GM23338 (cell line): Measurements from ENCODE around the gene MAPT. TPM values are rescaled to one million over a fixed set of nuclear protein-coding genes. Genes with fewer than 3 reads are reported as not detected.

Experiments used
- ATAC-seq: fragments of 200-7000 bp; cut with Tn5 transposase; 3 replicates; pipeline ENCODE4 v1.9.1; 2020
- DNase-seq: peaks from one replicate; pipeline ENCODE4 v3.0.0-alpha.2; 2015; ENCODE audit warnings: low spot score
- H2AFZ ChIP-seq: fragments of 200-600 bp; sonication (generic); 2 replicates; pipeline ENCODE4 v1.8.0; 2016; ENCODE audit warnings: antibody characterized with exemption, mild to moderate bottlenecking, moderate library complexity
- H3F3A ChIP-seq: fragments of 200-600 bp; sonication (generic); replicated peaks from 2 replicates; pipeline ENCODE4 v1.8.0; 2017; ENCODE audit warnings: antibody characterized with exemption, mixed run types, low read depth
- H3K27ac ChIP-seq: fragments of 200-600 bp; sonication (generic); 2 replicates; pipeline ENCODE4 v1.6.1; 2016; ENCODE audit warnings: low read depth
- H3K27me3 ChIP-seq: fragments of 200-600 bp; sonication (generic); 2 replicates; pipeline ENCODE4 v1.8.0; 2016; ENCODE audit warnings: mild to moderate bottlenecking, mixed run types, moderate library complexity; ENCODE audit not compliant: insufficient read depth
- H3K36me3 ChIP-seq: fragments of 200-600 bp; sonication (generic); 2 replicates; pipeline ENCODE4 v1.8.0; 2016; ENCODE audit warnings: mild to moderate bottlenecking; ENCODE audit not compliant: insufficient read depth
- H3K4me1 ChIP-seq: fragments of 200-600 bp; sonication (generic); 2 replicates; pipeline ENCODE4 v1.8.0; 2016; ENCODE audit warnings: mild to moderate bottlenecking, moderate library complexity; ENCODE audit not compliant: insufficient read depth
- H3K4me2 ChIP-seq: fragments of 200-600 bp; sonication (generic); 2 replicates; pipeline ENCODE4 v1.7.1; 2017; ENCODE audit warnings: mixed run types
- H3K4me3 ChIP-seq: fragments of 200-600 bp; sonication (generic); 2 replicates; pipeline ENCODE4 v1.6.1; 2016; ENCODE audit warnings: mixed run types
- H3K79me2 ChIP-seq: fragments of 200-600 bp; sonication (generic); replicated peaks from 2 replicates; pipeline ENCODE4 v1.8.0; 2017; ENCODE audit warnings: mild to moderate bottlenecking; ENCODE audit not compliant: insufficient read depth
- H3K9me2 ChIP-seq: fragments of 200-600 bp; sonication (generic); 2 replicates; pipeline ENCODE4 v1.8.0; 2017; ENCODE audit not compliant: insufficient read depth
- H4K20me1 ChIP-seq: fragments of 200-600 bp; sonication (generic); replicated peaks from 2 replicates; pipeline ENCODE4 v1.8.0; 2017; ENCODE audit warnings: mild to moderate bottlenecking; ENCODE audit not compliant: insufficient read depth
- H3K27ac Mint-ChIP-seq: 2 replicates; pipeline ENCODE4 v1.8.0; 2020; ENCODE audit warnings: inconsistent platforms, mild to moderate bottlenecking, moderate library complexity, mixed read lengths
- H3K27me3 Mint-ChIP-seq: 3 replicates; pipeline ENCODE4 v1.8.0; 2022; ENCODE audit warnings: low read depth, mild to moderate bottlenecking, moderate library complexity, mixed read lengths, inconsistent platforms; ENCODE audit not compliant: insufficient read depth, poor library complexity
- H3K36me3 Mint-ChIP-seq: 3 replicates; pipeline ENCODE4 v1.8.0; 2021; ENCODE audit warnings: low read depth, mild to moderate bottlenecking, inconsistent platforms, moderate library complexity, mixed read lengths
- H3K4me1 Mint-ChIP-seq: 3 replicates; pipeline ENCODE4 v1.8.0; 2020; ENCODE audit warnings: mild to moderate bottlenecking, inconsistent platforms, mixed read lengths
- H3K4me3 Mint-ChIP-seq: 3 replicates; pipeline ENCODE4 v1.8.0; 2021; ENCODE audit warnings: moderate library complexity, mild to moderate bottlenecking, inconsistent platforms, mixed read lengths
- H3K9me3 Mint-ChIP-seq: 3 replicates; pipeline ENCODE4 v1.8.0; 2020; ENCODE audit warnings: moderate library complexity, mild to moderate bottlenecking, inconsistent platforms, mixed read lengths
- CREB1 ChIP-seq: fragments of 250-450 bp; sonication (Bioruptor Pico); IDR thresholded peaks from 2 replicates; pipeline ENCODE4 v1.5.0; 2020; ENCODE audit warnings: low read depth, mild to moderate bottlenecking, moderate library complexity
- NANOG ChIP-seq: IDR thresholded peaks from 2 replicates; pipeline ENCODE4 v1.6.1; 2016; ENCODE audit warnings: antibody characterized with exemption, borderline replicate concordance
- POLR2AphosphoS5 ChIP-seq: IDR thresholded peaks from 2 replicates; pipeline ENCODE4 v1.6.1; 2016; ENCODE audit warnings: antibody characterized with exemption, low read depth
- ZNF114 ChIP-seq: fragments of 250-450 bp; sonication (Bioruptor Pico); IDR thresholded peaks from 2 replicates; pipeline ENCODE4 v1.5.0; 2020; ENCODE audit warnings: mild to moderate bottlenecking, moderate library complexity
- polyA plus RNA-seq: library from polyadenylated mRNA; unstranded; fragments of >200 nt; fragmentation: Nextera tagmentation; extraction: Ambion mirVana; gene quantifications from 2 replicates; pipeline ENCODE4 v1.2.1, GENCODE V29; 2016
- total RNA-seq: library from RNA; depleted of rRNA; stranded (reverse); fragments of >200 nt; shearing (Covaris generic); gene quantifications from 2 replicates; pipeline ENCODE4 v1.2.3, GENCODE V29; 2014
- TF ChIP-seq, protein P1 (sequence below), 2 experiments: fragments of 200-600 bp in 1 of 2; sonication (generic) in 1 of 2; conservative IDR thresholded peaks; 2 replicates each; pipeline versions ENCODE4 v1.5.1 to v1.6.1; 2016 to 2017; ENCODE audit warnings: antibody characterized with exemption in 2 of 2, low read depth in 2 of 2, mild to moderate bottlenecking in 2 of 2, moderate library complexity in 1 of 2
- TF ChIP-seq, protein P2 (sequence below): fragments of 250-450 bp; sonication (Bioruptor Pico); IDR thresholded peaks from 2 replicates; pipeline ENCODE4 v1.5.0; 2020; ENCODE audit warnings: mild to moderate bottlenecking, moderate library complexity

MAPT gene
- total and polyA plus RNA-seq, 2 experiments from 2014 or later = 1.1 to 2.1 TPM

DNA sequence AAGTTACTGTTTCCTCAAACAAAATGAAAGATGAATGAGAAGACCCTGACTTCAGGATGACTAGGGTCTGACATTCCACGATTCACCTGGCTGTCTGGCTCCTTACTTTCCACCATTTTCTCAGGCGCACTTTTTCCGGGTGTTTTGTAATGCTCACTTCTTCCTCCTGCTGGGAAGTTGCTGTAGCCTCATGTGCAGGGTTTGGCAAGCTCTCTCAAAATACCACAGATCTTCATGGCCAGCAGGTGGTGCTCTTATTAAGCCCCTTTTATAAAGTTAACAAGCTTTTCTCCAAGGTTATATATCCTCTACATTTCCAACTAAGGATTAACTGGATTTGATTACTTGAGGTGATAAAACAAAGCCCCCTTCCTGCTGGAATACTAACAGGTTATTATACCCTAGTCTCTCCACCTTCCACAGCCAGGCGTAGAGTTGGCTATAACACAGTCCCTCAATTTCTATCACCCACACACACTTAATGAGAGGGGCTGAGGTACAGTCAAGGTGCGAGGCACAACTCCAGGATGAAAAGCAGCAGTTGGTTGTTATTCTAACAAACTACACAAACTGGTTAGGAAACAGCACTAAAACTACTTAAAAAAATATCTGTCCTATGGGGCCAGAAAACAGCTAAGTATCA, 150.1 kb downstream of the MAPT start:
- H3K4me2 ChIP-seq = no peak overlapping the region
- no peak overlapping the region for H2AFZ ChIP-seq
- TF ChIP-seq ZNF114 (CRISPR knock-in tag) (no peak), POLR2AphosphoS5 (no peak), CREB1 (no peak), NANOG (no peak)
- TF ChIP-seq, protein P1, sequence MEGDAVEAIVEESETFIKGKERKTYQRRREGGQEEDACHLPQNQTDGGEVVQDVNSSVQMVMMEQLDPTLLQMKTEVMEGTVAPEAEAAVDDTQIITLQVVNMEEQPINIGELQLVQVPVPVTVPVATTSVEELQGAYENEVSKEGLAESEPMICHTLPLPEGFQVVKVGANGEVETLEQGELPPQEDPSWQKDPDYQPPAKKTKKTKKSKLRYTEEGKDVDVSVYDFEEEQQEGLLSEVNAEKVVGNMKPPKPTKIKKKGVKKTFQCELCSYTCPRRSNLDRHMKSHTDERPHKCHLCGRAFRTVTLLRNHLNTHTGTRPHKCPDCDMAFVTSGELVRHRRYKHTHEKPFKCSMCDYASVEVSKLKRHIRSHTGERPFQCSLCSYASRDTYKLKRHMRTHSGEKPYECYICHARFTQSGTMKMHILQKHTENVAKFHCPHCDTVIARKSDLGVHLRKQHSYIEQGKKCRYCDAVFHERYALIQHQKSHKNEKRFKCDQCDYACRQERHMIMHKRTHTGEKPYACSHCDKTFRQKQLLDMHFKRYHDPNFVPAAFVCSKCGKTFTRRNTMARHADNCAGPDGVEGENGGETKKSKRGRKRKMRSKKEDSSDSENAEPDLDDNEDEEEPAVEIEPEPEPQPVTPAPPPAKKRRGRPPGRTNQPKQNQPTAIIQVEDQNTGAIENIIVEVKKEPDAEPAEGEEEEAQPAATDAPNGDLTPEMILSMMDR (conservative IDR thresholded peaks at IDR 0.05; ENCODE audit: low read depth in 2 of 2) = peak; percentile 80 to 96
- TF ChIP-seq, protein P2, sequence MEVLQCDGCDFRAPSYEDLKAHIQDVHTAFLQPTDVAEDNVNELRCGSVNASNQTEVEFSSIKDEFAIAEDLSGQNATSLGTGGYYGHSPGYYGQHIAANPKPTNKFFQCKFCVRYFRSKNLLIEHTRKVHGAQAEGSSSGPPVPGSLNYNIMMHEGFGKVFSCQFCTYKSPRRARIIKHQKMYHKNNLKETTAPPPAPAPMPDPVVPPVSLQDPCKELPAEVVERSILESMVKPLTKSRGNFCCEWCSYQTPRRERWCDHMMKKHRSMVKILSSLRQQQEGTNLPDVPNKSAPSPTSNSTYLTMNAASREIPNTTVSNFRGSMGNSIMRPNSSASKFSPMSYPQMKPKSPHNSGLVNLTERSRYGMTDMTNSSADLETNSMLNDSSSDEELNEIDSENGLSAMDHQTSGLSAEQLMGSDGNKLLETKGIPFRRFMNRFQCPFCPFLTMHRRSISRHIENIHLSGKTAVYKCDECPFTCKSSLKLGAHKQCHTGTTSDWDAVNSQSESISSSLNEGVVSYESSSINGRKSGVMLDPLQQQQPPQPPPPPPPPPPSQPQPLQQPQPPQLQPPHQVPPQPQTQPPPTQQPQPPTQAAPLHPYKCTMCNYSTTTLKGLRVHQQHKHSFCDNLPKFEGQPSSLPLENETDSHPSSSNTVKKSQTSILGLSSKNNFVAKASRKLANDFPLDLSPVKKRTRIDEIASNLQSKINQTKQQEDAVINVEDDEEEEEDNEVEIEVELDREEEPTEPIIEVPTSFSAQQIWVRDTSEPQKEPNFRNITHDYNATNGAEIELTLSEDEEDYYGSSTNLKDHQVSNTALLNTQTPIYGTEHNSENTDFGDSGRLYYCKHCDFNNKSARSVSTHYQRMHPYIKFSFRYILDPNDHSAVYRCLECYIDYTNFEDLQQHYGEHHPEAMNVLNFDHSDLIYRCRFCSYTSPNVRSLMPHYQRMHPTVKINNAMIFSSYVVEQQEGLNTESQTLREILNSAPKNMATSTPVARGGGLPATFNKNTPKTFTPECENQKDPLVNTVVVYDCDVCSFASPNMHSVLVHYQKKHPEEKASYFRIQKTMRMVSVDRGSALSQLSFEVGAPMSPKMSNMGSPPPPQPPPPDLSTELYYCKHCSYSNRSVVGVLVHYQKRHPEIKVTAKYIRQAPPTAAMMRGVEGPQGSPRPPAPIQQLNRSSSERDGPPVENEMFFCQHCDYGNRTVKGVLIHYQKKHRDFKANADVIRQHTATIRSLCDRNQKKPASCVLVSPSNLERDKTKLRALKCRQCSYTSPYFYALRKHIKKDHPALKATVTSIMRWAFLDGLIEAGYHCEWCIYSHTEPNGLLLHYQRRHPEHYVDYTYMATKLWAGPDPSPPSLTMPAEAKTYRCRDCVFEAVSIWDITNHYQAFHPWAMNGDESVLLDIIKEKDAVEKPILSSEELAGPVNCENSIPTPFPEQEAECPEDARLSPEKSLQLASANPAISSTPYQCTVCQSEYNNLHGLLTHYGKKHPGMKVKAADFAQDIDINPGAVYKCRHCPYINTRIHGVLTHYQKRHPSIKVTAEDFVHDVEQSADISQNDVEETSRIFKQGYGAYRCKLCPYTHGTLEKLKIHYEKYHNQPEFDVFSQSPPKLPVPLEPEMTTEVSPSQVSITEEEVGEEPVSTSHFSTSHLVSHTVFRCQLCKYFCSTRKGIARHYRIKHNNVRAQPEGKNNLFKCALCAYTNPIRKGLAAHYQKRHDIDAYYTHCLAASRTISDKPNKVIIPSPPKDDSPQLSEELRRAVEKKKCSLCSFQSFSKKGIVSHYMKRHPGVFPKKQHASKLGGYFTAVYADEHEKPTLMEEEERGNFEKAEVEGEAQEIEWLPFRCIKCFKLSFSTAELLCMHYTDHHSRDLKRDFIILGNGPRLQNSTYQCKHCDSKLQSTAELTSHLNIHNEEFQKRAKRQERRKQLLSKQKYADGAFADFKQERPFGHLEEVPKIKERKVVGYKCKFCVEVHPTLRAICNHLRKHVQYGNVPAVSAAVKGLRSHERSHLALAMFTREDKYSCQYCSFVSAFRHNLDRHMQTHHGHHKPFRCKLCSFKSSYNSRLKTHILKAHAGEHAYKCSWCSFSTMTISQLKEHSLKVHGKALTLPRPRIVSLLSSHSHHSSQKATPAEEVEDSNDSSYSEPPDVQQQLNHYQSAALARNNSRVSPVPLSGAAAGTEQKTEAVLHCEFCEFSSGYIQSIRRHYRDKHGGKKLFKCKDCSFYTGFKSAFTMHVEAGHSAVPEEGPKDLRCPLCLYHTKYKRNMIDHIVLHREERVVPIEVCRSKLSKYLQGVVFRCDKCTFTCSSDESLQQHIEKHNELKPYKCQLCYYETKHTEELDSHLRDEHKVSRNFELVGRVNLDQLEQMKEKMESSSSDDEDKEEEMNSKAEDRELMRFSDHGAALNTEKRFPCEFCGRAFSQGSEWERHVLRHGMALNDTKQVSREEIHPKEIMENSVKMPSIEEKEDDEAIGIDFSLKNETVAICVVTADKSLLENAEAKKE (CRISPR knock-in tag) = no peak
- no peaks in the 10 kb centered on the region for H3K27me3 ChIP-seq
- Mint-ChIP-seq H3K9me3 (no peaks in the 10 kb centered on the region), H3K4me3 (no peak overlapping the region), H3K4me1 (peaks cover 18% of the 10 kb centered on the region), H3K36me3 (peaks cover 77% of the 10 kb centered on the region), H3K27me3 (peaks cover 3% of the 10 kb centered on the region), H3K27ac (0 out of 2 replicates have a peak overlapping the region, but pooled peaks have one; percentile 46)
- H4K20me1 ChIP-seq = peaks cover 16% of the 10 kb centered on the region
- DNase-seq (peak; percentile 96), ATAC-seq (peak; percentile 88)
- H3K4me3 ChIP-seq = no peak overlapping the region
- peak overlapping the region; percentile 55; the same call in 1 of the 2 replicates for H3K27ac ChIP-seq
- no peaks in the 10 kb centered on the region for H3K9me2 ChIP-seq
- peaks cover 8% of the 10 kb centered on the region; the same call in 1 of the 2 replicates for H3F3A ChIP-seq
- H3K36me3 ChIP-seq = peaks cover 44% of the 10 kb centered on the region
- no peaks in the 10 kb centered on the region for H3K4me1 ChIP-seq
- peaks cover 18% of the 10 kb centered on the region for H3K79me2 ChIP-seq
